ENCODE data around the gene ARHGAP1. TPM values are rescaled to one million over a fixed set of nuclear protein-coding genes. Genes with fewer than 3 reads are reported as not detected.
"Not testable (repeated sequence)": the region's sequence is repeated elsewhere in the genome, so short reads cannot be mapped to it uniquely, and the experiment has no call there.

ARHGAP1 gene
- polyA plus RNA-seq, 1 experiment: 40.9 TPM

DNA sequence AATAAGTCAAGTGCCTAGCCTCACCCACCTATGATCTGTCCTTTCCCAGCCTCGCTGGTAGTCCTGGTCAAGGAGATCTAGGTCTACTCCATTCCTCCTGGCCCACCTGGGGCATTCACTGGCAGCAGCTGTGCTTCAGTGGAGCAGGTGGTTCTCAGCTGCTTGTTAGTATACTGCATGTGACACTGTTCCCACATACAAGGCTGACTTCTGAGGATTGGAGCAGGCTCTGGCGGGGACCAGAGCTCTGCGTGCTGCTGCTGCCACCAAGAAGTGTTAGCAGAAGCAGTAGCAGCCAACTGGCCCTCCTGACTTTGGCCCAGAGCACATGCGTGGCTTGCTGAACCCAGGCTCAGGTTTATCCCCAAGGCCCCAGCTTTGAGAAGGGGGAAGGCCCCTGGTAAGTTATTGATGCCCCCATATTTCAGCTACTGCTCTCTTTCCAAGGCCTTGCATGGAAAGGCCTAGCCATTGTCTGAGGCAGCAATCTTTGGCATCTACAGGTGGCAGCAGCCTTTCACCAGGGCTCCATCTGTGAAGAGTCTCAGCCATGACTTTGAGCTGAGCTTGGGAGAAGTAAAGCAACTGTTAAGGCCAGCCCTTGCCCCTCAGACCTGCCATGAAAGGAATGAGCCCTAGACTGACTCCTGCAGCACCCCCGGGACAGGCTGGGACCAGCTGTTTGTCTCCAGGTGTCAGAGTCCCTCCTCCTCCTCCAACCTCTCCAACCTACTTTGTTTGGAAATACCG is 26.5 kb downstream of the ARHGAP1 start:
- H3K27me3 ChIP-seq (ENCODE audit: control insufficient read depth, insufficient read depth, low read length): no peaks in the 10 kb centered on the region
- DNase-seq (ENCODE audit: low read depth): no peak
- no peak overlapping the region for H3K4me3 ChIP-seq (ENCODE audit: low read depth, low read length)
- POLR2A ChIA-PET: no interaction called here
- no peak for TF ChIP-seq CTCF (IDR thresholded peaks at IDR 0.05; ENCODE audit: insufficient read depth, low read depth, low read length)
- CTCF ChIA-PET: interaction anchor here (0.9 to 2.1 kb wide), 2 partner anchors 8 to 14 kb away, joined by 3 to 5 read pairs; no protein-coding TSS in a partner anchor
- H3K36me3 ChIP-seq (ENCODE audit: control insufficient read depth, insufficient read depth, low read length): peaks cover 29% of the 10 kb centered on the region

- Histone ChIP-seq H3K36me3 (ENCODE audit: control insufficient read depth, insufficient read depth, low read length) (peaks cover 21% of the 10 kb centered on the region), H3K27me3 (ENCODE audit: control insufficient read depth, insufficient read depth, low read length) (no peaks in the 10 kb centered on the region), H3K4me3 (ENCODE audit: low read depth, low read length) (no peak overlapping the region)
- CTCF ChIA-PET: interaction anchor here (1.0 kb wide), 1 partner anchor 13 kb away, joined by 3 read pairs; no protein-coding TSS in a partner anchor
- TF ChIP-seq CTCF (IDR thresholded peaks at IDR 0.05; ENCODE audit: insufficient read depth, low read depth, low read length): no peak
- POLR2A ChIA-PET: no interaction called here
- DNase-seq (ENCODE audit: low read depth): no peak
Measured at GRCh38 chr11:46672381-46672839, 28.0 kb downstream of the ARHGAP1 start.

DNA sequence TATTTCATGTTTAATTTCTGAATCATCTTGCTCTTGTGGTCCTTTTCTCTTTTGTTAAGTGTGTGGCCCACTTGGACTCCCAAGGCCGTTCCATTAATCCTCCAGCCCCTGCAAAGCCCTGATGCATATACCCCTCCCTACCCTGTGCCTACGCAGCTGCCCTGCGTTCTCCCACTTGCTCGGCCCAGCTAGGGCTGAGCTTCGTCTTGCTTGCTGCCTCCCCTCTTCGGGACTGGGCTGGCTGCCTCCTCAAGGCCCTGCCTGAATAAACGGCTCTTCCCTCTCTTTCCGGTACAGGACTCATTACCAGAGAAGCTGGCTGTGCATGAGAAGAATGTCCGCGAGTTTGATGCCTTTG is 28.5 kb downstream of the ARHGAP1 start:
- Histone ChIP-seq H3K27me3 (ENCODE audit: control insufficient read depth, insufficient read depth, low read length) (no peaks in the 10 kb centered on the region), H3K4me3 (ENCODE audit: low read depth, low read length) (no peak overlapping the region), H3K36me3 (ENCODE audit: control insufficient read depth, insufficient read depth, low read length) (peaks cover 19% of the 10 kb centered on the region)
- POLR2A ChIA-PET: no interaction called here
- TF ChIP-seq CTCF (IDR thresholded peaks at IDR 0.05; ENCODE audit: insufficient read depth, low read depth, low read length): no peak
- DNase-seq (ENCODE audit: low read depth): no peak
- CTCF ChIA-PET: interaction anchor here (0.9 to 1.1 kb wide), 2 partner anchors 54 to 60 kb away, joined by 3 read pairs; partner anchors contain the start of genes ATG13 and HARBI1

GRCh38 chr11:46670521-46670920 is 29.9 kb downstream of the ARHGAP1 start:
- POLR2A ChIA-PET; DNase-seq (ENCODE audit: low read depth); H3K4me3 ChIP-seq (ENCODE audit: low read depth, low read length); H3K27me3 ChIP-seq (ENCODE audit: control insufficient read depth, insufficient read depth, low read length): not testable (repeated sequence)
- CTCF ChIA-PET: interaction anchor here (1.0 to 1.5 kb wide), 4 partner anchors 8 to 53 kb away, joined by 4 to 7 read pairs (median 4); partner anchors contain the start of genes ATG13 and HARBI1
- peaks cover 16% of the 10 kb centered on the region for H3K36me3 ChIP-seq (ENCODE audit: control insufficient read depth, insufficient read depth, low read length)

DNA sequence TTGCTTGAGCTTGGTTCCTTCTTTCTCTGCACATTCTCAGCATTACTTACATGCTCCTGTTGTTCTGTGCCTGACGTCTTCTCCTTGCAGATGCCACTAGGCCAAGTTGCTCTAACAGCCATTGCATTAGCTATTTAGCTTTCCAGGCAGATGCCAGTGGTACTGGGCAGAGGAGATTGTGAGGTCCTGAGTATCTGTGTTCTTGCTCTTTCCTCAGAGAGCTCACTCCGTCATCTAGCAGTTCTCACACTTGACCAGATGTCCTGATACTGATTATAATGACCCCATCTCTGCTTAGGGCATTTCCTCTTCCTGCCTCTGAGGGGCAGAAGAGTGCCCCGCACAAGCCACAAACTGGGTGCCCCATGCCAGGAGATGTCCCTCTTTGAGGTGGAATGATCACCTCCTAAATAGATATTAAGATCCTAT is 30.7 kb downstream of the ARHGAP1 start:
- Histone ChIP-seq H3K4me3 (ENCODE audit: low read depth, low read length) (no peak overlapping the region), H3K27me3 (ENCODE audit: control insufficient read depth, insufficient read depth, low read length) (no peaks in the 10 kb centered on the region), H3K36me3 (ENCODE audit: control insufficient read depth, insufficient read depth, low read length) (peaks cover 20% of the 10 kb centered on the region)
- CTCF ChIA-PET: interaction anchor here (0.6 to 1.5 kb wide), 5 partner anchors 12 to 224 kb away, joined by 3 to 4 read pairs (median 3); partner anchors contain the start of genes ATG13 and HARBI1
- TF ChIP-seq CTCF (IDR thresholded peaks at IDR 0.05; ENCODE audit: insufficient read depth, low read depth, low read length): 0 out of 2 replicates have a peak, but pooled peaks have one; percentile 22
- DNase-seq (ENCODE audit: low read depth): no peak
- POLR2A ChIA-PET: no interaction called here

Measured in BJ (cell line).